Calu3 (cell line): Measurements from ENCODE around the gene MTFP1. TPM values are rescaled to one million over a fixed set of nuclear protein-coding genes. Genes with fewer than 3 reads are reported as not detected.
"Not testable (repeated sequence)": the region's sequence is repeated elsewhere in the genome, so short reads cannot be mapped to it uniquely, and the experiment has no call there.

Experiments used
- BruUV-seq: library from RNA; stranded (reverse); fragments of 400-500 nt; replicated peaks from 2 replicates; lab custom pipeline; 2021; lab: Mats Ljungman, UMichigan
- CTCF ChIA-PET: fragments of 300-600 bp; sonication (Branson Sonifier 250); formaldehyde crosslinking; loops from one replicate; lab custom pipeline; 2022; ENCODE audit warnings: antibody characterized with exemption; lab: Charles Lee
- DNase-seq: peaks from one replicate; pipeline ENCODE4 v3.0.0; 2022
- H3K27ac Mint-ChIP-seq: one replicate; pipeline ENCODE4 v1.8.0; 2022; ENCODE audit warnings: mixed read lengths; ENCODE audit not compliant: unreplicated experiment
- H3K27me3 Mint-ChIP-seq: one replicate; pipeline ENCODE4 v1.8.0; 2022; ENCODE audit warnings: mixed read lengths; ENCODE audit not compliant: unreplicated experiment
- H3K36me3 Mint-ChIP-seq: one replicate; pipeline ENCODE4 v1.8.0; 2022; ENCODE audit warnings: mild to moderate bottlenecking, moderate library complexity, mixed read lengths; ENCODE audit not compliant: insufficient read depth, unreplicated experiment
- H3K4me1 Mint-ChIP-seq: one replicate; pipeline ENCODE4 v1.8.0; 2022; ENCODE audit warnings: mild to moderate bottlenecking, low read depth, mixed read lengths; ENCODE audit not compliant: unreplicated experiment
- H3K4me3 Mint-ChIP-seq: one replicate; pipeline ENCODE4 v1.8.0; 2022; ENCODE audit warnings: mild to moderate bottlenecking, low read depth, moderate library complexity, mixed read lengths; ENCODE audit not compliant: unreplicated experiment
- H3K9me3 Mint-ChIP-seq: one replicate; pipeline ENCODE4 v1.8.0; 2022; ENCODE audit warnings: low read depth, mixed read lengths; ENCODE audit not compliant: unreplicated experiment
- CTCF ChIP-seq: fragments of 200-600 bp; IDR thresholded peaks from one replicate; pipeline ENCODE4 v1.8.0; 2022; ENCODE audit warnings: antibody characterized with exemption; ENCODE audit not compliant: unreplicated experiment
- intact Hi-C: fragments of 100-400 bp; cut with micrococcal nuclease; formaldehyde crosslinking; loops from one replicate; pipeline ENCODE4 v1.10.0; 2022; ENCODE audit not compliant: unreplicated experiment
- total RNA-seq: library from RNA; stranded (reverse); gene quantifications from 2 replicates; pipeline ENCODE4 v1.2.3, GENCODE V29; 2022

The MTFP1 gene
- total RNA-seq, 1 experiment from 2014 or later = 30.5 TPM

GRCh38 chr22:30399718-30400117, 25.9 kb upstream of the MTFP1 start:
- no peak for TF ChIP-seq CTCF
- no peaks in the 10 kb centered on the region for H3K27me3 Mint-ChIP-seq
- CTCF ChIA-PET = no interaction called here
- H3K4me3 Mint-ChIP-seq = no peak overlapping the region
- intact Hi-C loops = loop anchor here (10.0 kb wide), 1 partner anchor 85 kb away; no protein-coding TSS in a partner anchor
- peaks cover 54% of the 10 kb centered on the region for H3K36me3 Mint-ChIP-seq
- no peak for DNase-seq
- no TSS peak for BruUV-seq
- H3K27ac Mint-ChIP-seq = no peak overlapping the region
- H3K4me1 Mint-ChIP-seq = peaks cover 21% of the 10 kb centered on the region
- no peaks in the 10 kb centered on the region for H3K9me3 Mint-ChIP-seq

- Mint-ChIP-seq H3K4me1 (peaks cover 21% of the 10 kb centered on the region), H3K27me3 (no peaks in the 10 kb centered on the region), H3K36me3 (peaks cover 54% of the 10 kb centered on the region), H3K4me3 (no peak overlapping the region), H3K27ac (no peak overlapping the region), H3K9me3 (no peaks in the 10 kb centered on the region)
- no peak for DNase-seq
- no peak for TF ChIP-seq CTCF
- no TSS peak for BruUV-seq
- CTCF ChIA-PET = no interaction called here
- intact Hi-C loops = no loop called here
Observed at GRCh38 chr22:30400159-30400558, 25.4 kb upstream of the MTFP1 start.

GRCh38 chr22:30401024-30401423, 24.5 kb upstream of the MTFP1 start:
- Mint-ChIP-seq H3K4me1 (peaks cover 21% of the 10 kb centered on the region), H3K36me3 (peaks cover 53% of the 10 kb centered on the region)
- H3K27me3 Mint-ChIP-seq, H3K4me3 Mint-ChIP-seq, intact Hi-C loops, H3K27ac Mint-ChIP-seq, DNase-seq, H3K9me3 Mint-ChIP-seq, CTCF ChIA-PET, BruUV-seq: not testable (repeated sequence)

GRCh38 chr22:30402028-30402765, 23.4 kb upstream of the MTFP1 start:
- CTCF ChIA-PET = interaction anchor here (0.7 to 1.3 kb wide), 3 partner anchors 9 to 228 kb away, joined by 3 read pairs; no protein-coding TSS in a partner anchor
- intact Hi-C loops = no loop called here
- TF ChIP-seq CTCF = no peak
- Mint-ChIP-seq H3K27ac (no peak overlapping the region), H3K36me3 (peaks cover 41% of the 10 kb centered on the region), H3K4me1 (peaks cover 21% of the 10 kb centered on the region), H3K27me3 (no peaks in the 10 kb centered on the region), H3K4me3 (no peak overlapping the region), H3K9me3 (no peaks in the 10 kb centered on the region)
- DNase-seq = no peak
- no TSS peak for BruUV-seq

- H3K9me3 Mint-ChIP-seq, BruUV-seq, H3K27me3 Mint-ChIP-seq, intact Hi-C loops, H3K4me3 Mint-ChIP-seq, H3K27ac Mint-ChIP-seq, DNase-seq: not testable (repeated sequence)
- Mint-ChIP-seq H3K36me3 (peaks cover 36% of the 10 kb centered on the region), H3K4me1 (peaks cover 18% of the 10 kb centered on the region)
- CTCF ChIA-PET = interaction anchor here (0.7 to 1.3 kb wide), 3 partner anchors 9 to 228 kb away, joined by 3 read pairs; no protein-coding TSS in a partner anchor
Observed at GRCh38 chr22:30402766-30403104, 22.8 kb upstream of the MTFP1 start.
